GM23248 (cell line): ENCODE results near the gene CBY3. TPM values are rescaled to one million over a fixed set of nuclear protein-coding genes. Genes with fewer than 3 reads are reported as not detected.
A peak's percentile ranks its signal among the peaks of the same experiment; 100 is the strongest.
"Not testable (repeated sequence)": the region's sequence is repeated elsewhere in the genome, so short reads cannot be mapped to it uniquely, and the experiment has no call there.

Experiments
- DNase-seq: peaks from one replicate; pipeline ENCODE4 v3.0.0-alpha.2; 2015
- H2AFZ ChIP-seq: fragments of 200-600 bp; sonication (generic); 2 replicates; pipeline ENCODE4 v1.6.1; 2016; ENCODE audit warnings: antibody characterized with exemption
- H3F3A ChIP-seq: fragments of 200-600 bp; sonication (generic); 2 replicates; pipeline ENCODE4 v1.6.1; 2016; ENCODE audit warnings: mild to moderate bottlenecking, antibody characterized with exemption, mixed run types; ENCODE audit not compliant: insufficient read depth
- H3K27ac ChIP-seq: fragments of 200-600 bp; sonication (generic); 2 replicates; pipeline ENCODE4 v1.5.1; 2016; ENCODE audit warnings: mild to moderate bottlenecking
- H3K27me3 ChIP-seq: fragments of 200-600 bp; sonication (generic); replicated peaks from 2 replicates; pipeline ENCODE4 v1.6.1; 2016; ENCODE audit warnings: mild to moderate bottlenecking; ENCODE audit not compliant: insufficient read depth
- H3K36me3 ChIP-seq: fragments of 200-600 bp; sonication (generic); 2 replicates; pipeline ENCODE4 v1.6.1; 2016; ENCODE audit warnings: low read depth, mild to moderate bottlenecking
- H3K4me1 ChIP-seq: fragments of 200-600 bp; sonication (generic); 2 replicates; pipeline ENCODE4 v1.6.1; 2016; ENCODE audit warnings: mild to moderate bottlenecking; ENCODE audit not compliant: insufficient read depth
- H3K4me2 ChIP-seq: fragments of 200-600 bp; sonication (generic); one replicate; pipeline ENCODE4 v1.6.1; 2016; ENCODE audit warnings: mild to moderate bottlenecking; ENCODE audit not compliant: unreplicated experiment
- H3K4me3 ChIP-seq: fragments of 200-600 bp; sonication (generic); 2 replicates; pipeline ENCODE4 v1.5.1; 2016; ENCODE audit warnings: mild to moderate bottlenecking
- H3K79me2 ChIP-seq: fragments of 200-600 bp; sonication (generic); 2 replicates; pipeline ENCODE4 v1.6.1; 2016; ENCODE audit warnings: mild to moderate bottlenecking; ENCODE audit not compliant: insufficient read depth
- H3K9ac ChIP-seq: fragments of 200-600 bp; sonication (generic); 2 replicates; pipeline ENCODE4 v1.6.1; 2016; ENCODE audit warnings: mild to moderate bottlenecking
- H3K9me2 ChIP-seq: fragments of 200-600 bp; sonication (generic); 2 replicates; pipeline ENCODE4 v1.6.1; 2016; ENCODE audit warnings: mixed run types, mild to moderate bottlenecking, moderate library complexity; ENCODE audit not compliant: insufficient read depth
- H3K9me3 ChIP-seq: fragments of 200-600 bp; sonication (generic); one replicate; pipeline ENCODE4 v1.6.1; 2017; ENCODE audit warnings: low read depth
- H4K20me1 ChIP-seq: fragments of 200-600 bp; sonication (generic); 2 replicates; pipeline ENCODE4 v1.6.0; 2016; ENCODE audit not compliant: insufficient read depth
- EZH2 ChIP-seq: fragments of 200-600 bp; sonication (generic); IDR thresholded peaks from 2 replicates; pipeline ENCODE4 v1.6.1; 2018; ENCODE audit warnings: antibody characterized with exemption, mild to moderate bottlenecking; ENCODE audit not compliant: insufficient read depth, poor library complexity, severe bottlenecking
- EZH2phosphoT487 ChIP-seq: fragments of 200-600 bp; sonication (generic); IDR thresholded peaks from 2 replicates; pipeline ENCODE4 v1.6.1; 2018; ENCODE audit warnings: antibody characterized with exemption, moderate library complexity, mild to moderate bottlenecking, low read depth; ENCODE audit not compliant: insufficient read depth
- WGBS, 2 experiments: methylation state at CpG; one replicate each; pipeline ENCODE4 v1.1.6; 2015 to 2017; ENCODE audit warnings: low lambda C conversion rate in 2 of 2, low coverage in 1 of 2; ENCODE audit errors: missing lambda C conversion rate in 2 of 2; 5-methylcytosine and 5-hydroxymethylcytosine counted together
- in situ Hi-C: fragments of 300-500 bp; cut with MboI; formaldehyde crosslinking; loops from 2 replicates; pipeline ENCODE4 v1.15.0; 2020
- polyA plus RNA-seq: library from polyadenylated mRNA; unstranded; fragments of >200 nt; fragmentation: Nextera tagmentation; extraction: Ambion mirVana; gene quantifications from 2 replicates; pipeline ENCODE4 v1.2.1, GENCODE V29; 2016
- total RNA-seq: library from RNA; depleted of rRNA; stranded (reverse); fragments of >200 nt; shearing (Covaris generic); gene quantifications from 2 replicates; pipeline ENCODE4 v1.2.3, GENCODE V29; 2014

The CBY3 gene
- total and polyA plus RNA-seq, 2 experiments from 2014 or later, result 0.43 TPM; not detected in 1

- no peaks in the 10 kb centered on the region for H3K9me2 ChIP-seq
- H3K36me3 ChIP-seq, result peaks cover 4% of the 10 kb centered on the region; the same call in 1 of the 2 replicates
- H4K20me1 ChIP-seq, result 0 out of 2 replicates have a peak, but pooled peaks cover 4% of the 10 kb centered on the region
- H3K27ac ChIP-seq, result peak overlapping the region; percentile 97
- WGBS, 2 experiments, result 2 to 3% methylated on average over 54 to 61 of the region's 72 CpGs
- H3K4me2 ChIP-seq, result peak overlapping the region; percentile 84
- peak overlapping the region; percentile 98 for H3K9ac ChIP-seq
- H3K9me3 ChIP-seq, result no peaks in the 10 kb centered on the region
- in situ Hi-C loops, result no loop called here
- H3F3A ChIP-seq, result peaks cover 4% of the 10 kb centered on the region; the same call in 1 of the 2 replicates
- peak overlapping the region; percentile 95 for H3K4me3 ChIP-seq
- peaks cover 50% of the 10 kb centered on the region for H3K79me2 ChIP-seq
- peak; percentile 100 for DNase-seq
- no peaks in the 10 kb centered on the region for H3K27me3 ChIP-seq
- H3K4me1 ChIP-seq, result peaks cover 8% of the 10 kb centered on the region; the same call in 1 of the 2 replicates
- TF ChIP-seq EZH2 (no peak), EZH2phosphoT487 (no peak)
- peak overlapping the region; percentile 67 for H2AFZ ChIP-seq
Observed at GRCh38 chr5:179697993-179698934, 17.4 kb upstream of the CBY3 start.

- H3F3A ChIP-seq, H3K9me2 ChIP-seq, H3K27me3 ChIP-seq, DNase-seq, H3K36me3 ChIP-seq, H4K20me1 ChIP-seq, H3K4me1 ChIP-seq, in situ Hi-C loops, H3K9me3 ChIP-seq: not testable (repeated sequence)
- Histone ChIP-seq H3K4me2 (peak overlapping the region; percentile 84), H3K27ac (peak overlapping the region; percentile 97), H3K79me2 (peaks cover 42% of the 10 kb centered on the region), H3K9ac (peak overlapping the region; percentile 97), H3K4me3 (peak overlapping the region; percentile 79), H2AFZ (peak overlapping the region; percentile 67)
- WGBS, 2 experiments, result 93 to 95% methylated on average over 14 to 15 of the region's 15 CpGs
Observed at GRCh38 chr5:179697543-179697942, 16.7 kb upstream of the CBY3 start.

DNA sequence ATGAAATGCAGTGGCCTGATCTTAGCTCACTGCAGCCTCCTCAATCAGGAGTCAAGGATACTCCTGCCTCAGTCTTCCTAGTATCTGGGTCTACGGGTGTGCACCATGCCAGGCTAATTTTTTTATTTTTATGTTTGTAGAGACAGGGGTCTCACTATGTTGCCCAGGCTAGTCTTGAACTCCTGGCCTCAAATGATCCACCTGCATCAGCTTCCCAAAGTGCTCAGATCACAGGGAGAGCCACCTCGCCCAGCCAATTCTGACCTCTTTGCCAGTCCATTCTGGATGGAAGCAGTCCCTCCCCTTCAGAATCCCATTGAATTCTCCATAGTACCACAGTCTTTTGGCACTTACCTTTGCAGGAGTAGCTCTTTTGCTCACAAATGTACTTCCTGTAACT is 16.3 kb upstream of the CBY3 start:
- 89 to 94% methylated on average over 2 of the region's 2 CpGs for WGBS, 2 experiments
- Histone ChIP-seq H2AFZ (no peak overlapping the region), H4K20me1 (0 out of 2 replicates have a peak, but pooled peaks cover 4% of the 10 kb centered on the region), H3K27ac (peak overlapping the region; percentile 97; the same call in 1 of the 2 replicates), H3K4me3 (no peak overlapping the region), H3K9ac (peak overlapping the region; percentile 97; the same call in 1 of the 2 replicates), H3F3A (peaks cover 4% of the 10 kb centered on the region; the same call in 1 of the 2 replicates), H3K9me2 (no peaks in the 10 kb centered on the region), H3K4me2 (no peak overlapping the region), H3K9me3 (no peaks in the 10 kb centered on the region), H3K27me3 (no peaks in the 10 kb centered on the region), H3K36me3 (peaks cover 4% of the 10 kb centered on the region; the same call in 1 of the 2 replicates), H3K4me1 (peaks cover 8% of the 10 kb centered on the region; the same call in 1 of the 2 replicates), H3K79me2 (peaks cover 38% of the 10 kb centered on the region)
- DNase-seq, result no peak
- TF ChIP-seq EZH2phosphoT487, result no peak
- TF ChIP-seq EZH2, result no peak
- in situ Hi-C loops, result no loop called here

DNA sequence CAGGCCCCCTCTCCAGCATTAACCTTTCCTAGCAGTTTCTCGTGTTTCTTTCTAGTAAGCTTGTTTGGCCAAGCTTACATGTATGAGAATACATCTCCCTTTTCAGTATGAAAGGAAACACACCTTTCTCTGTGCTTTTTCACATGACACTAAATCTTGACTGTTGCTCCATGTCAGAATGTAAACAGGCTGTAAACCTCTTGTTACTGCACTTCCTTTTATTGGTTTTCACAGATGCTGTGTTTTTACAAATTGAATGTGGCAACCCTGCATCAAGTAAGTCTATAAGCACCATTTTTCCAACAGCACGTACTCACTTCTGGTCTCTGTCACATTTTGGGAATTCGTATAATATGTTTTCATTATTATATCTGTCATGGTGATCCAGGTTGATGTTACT is 15.8 kb upstream of the CBY3 start:
- in situ Hi-C loops, result no loop called here
- TF ChIP-seq EZH2 (no peak), EZH2phosphoT487 (no peak)
- Histone ChIP-seq H2AFZ (no peak overlapping the region), H3F3A (peaks cover 4% of the 10 kb centered on the region; the same call in 1 of the 2 replicates), H3K9me2 (no peaks in the 10 kb centered on the region), H3K36me3 (peaks cover 4% of the 10 kb centered on the region; the same call in 1 of the 2 replicates), H3K4me1 (peaks cover 8% of the 10 kb centered on the region; the same call in 1 of the 2 replicates), H3K27ac (no peak overlapping the region), H3K9ac (no peak overlapping the region), H3K4me2 (no peak overlapping the region), H3K4me3 (no peak overlapping the region), H4K20me1 (0 out of 2 replicates have a peak, but pooled peaks cover 4% of the 10 kb centered on the region), H3K27me3 (no peaks in the 10 kb centered on the region), H3K9me3 (no peaks in the 10 kb centered on the region), H3K79me2 (peaks cover 33% of the 10 kb centered on the region)
- 87 to 88% methylated on average over 3 of the region's 3 CpGs for WGBS, 2 experiments
- no peak for DNase-seq
